ENCODE measurements around the gene CNRIP1.

CNRIP1 gene

GRCh38 chr2:68283419-68283812 lies 36.3 kb downstream of the CNRIP1 start:
- no peak for TF ChIP-seq EZH2phosphoT487 (IDR thresholded peaks at IDR 0.05; ENCODE audit: borderline replicate concordance, low read length)
- TF ChIP-seq CTCF (IDR thresholded peaks at IDR 0.05; ENCODE audit: low read depth, low read length, poor library complexity, severe bottlenecking): no peak
- H3K4me1 ChIP-seq (ENCODE audit: control insufficient read depth, low read length): peaks cover 9% of the 10 kb centered on the region
- H4K20me1 ChIP-seq (ENCODE audit: control insufficient read depth, insufficient read depth, low read depth, low read length): no peaks in the 10 kb centered on the region
- no peak overlapping the region for H3K27ac ChIP-seq (ENCODE audit: low read depth, low read length)
- H3F3A ChIP-seq (ENCODE audit: control insufficient read depth, insufficient read depth): no peaks in the 10 kb centered on the region
- H3K79me2 ChIP-seq (ENCODE audit: control insufficient read depth, low read length): no peaks in the 10 kb centered on the region
- H3K4me2 ChIP-seq (ENCODE audit: low read length): no peak overlapping the region
- no peaks in the 10 kb centered on the region for H3K9me3 ChIP-seq (ENCODE audit: control insufficient read depth, insufficient read depth, low read length)
- peaks cover 5% of the 10 kb centered on the region; the same call in 1 of the 2 replicates for H3K27me3 ChIP-seq (ENCODE audit: control insufficient read depth, low read length)
- no peak overlapping the region for H3K4me3 ChIP-seq (ENCODE audit: low read length)
- no peaks in the 10 kb centered on the region for H3K9me2 ChIP-seq (replicated peaks; ENCODE audit: control insufficient read depth, low read length)
- no peaks in the 10 kb centered on the region for H3K36me3 ChIP-seq (ENCODE audit: control insufficient read depth, low read length)

GRCh38 chr2:68282811-68283418 lies 36.8 kb downstream of the CNRIP1 start:
- H3K9me3 ChIP-seq (ENCODE audit: control insufficient read depth, insufficient read depth, low read length): no peaks in the 10 kb centered on the region

GRCh38 chr2:68280796-68281195 lies 39.0 kb downstream of the CNRIP1 start:
- no peaks in the 10 kb centered on the region for H3F3A ChIP-seq (ENCODE audit: control insufficient read depth, insufficient read depth)
- no peaks in the 10 kb centered on the region for H3K36me3 ChIP-seq (ENCODE audit: control insufficient read depth, low read length)
- H3K27me3 ChIP-seq (ENCODE audit: control insufficient read depth, low read length): no peaks in the 10 kb centered on the region
- no peak overlapping the region for H3K4me3 ChIP-seq (ENCODE audit: low read length)
- H3K79me2 ChIP-seq (ENCODE audit: control insufficient read depth, low read length): no peaks in the 10 kb centered on the region
- H3K9me2 ChIP-seq (replicated peaks; ENCODE audit: control insufficient read depth, low read length): no peaks in the 10 kb centered on the region
- H4K20me1 ChIP-seq (ENCODE audit: control insufficient read depth, insufficient read depth, low read depth, low read length): no peaks in the 10 kb centered on the region
- H3K27ac ChIP-seq (ENCODE audit: low read depth, low read length): no peak overlapping the region
- TF ChIP-seq CTCF (IDR thresholded peaks at IDR 0.05; ENCODE audit: low read depth, low read length, poor library complexity, severe bottlenecking): no peak
- TF ChIP-seq EZH2phosphoT487 (IDR thresholded peaks at IDR 0.05; ENCODE audit: borderline replicate concordance, low read length): no peak
- H3K4me2 ChIP-seq (ENCODE audit: low read length): no peak overlapping the region
- no peaks in the 10 kb centered on the region for H3K9me3 ChIP-seq (ENCODE audit: control insufficient read depth, insufficient read depth, low read length)
- 0 out of 2 replicates have a peak, but pooled peaks cover 3% of the 10 kb centered on the region for H3K4me1 ChIP-seq (ENCODE audit: control insufficient read depth, low read length)

More at GRCh38 chr2:68282811-68283418, 36.8 kb downstream of the CNRIP1 start:
- no peaks in the 10 kb centered on the region for H3K36me3 ChIP-seq (ENCODE audit: control insufficient read depth, low read length)
- no peaks in the 10 kb centered on the region for H3F3A ChIP-seq (ENCODE audit: control insufficient read depth, insufficient read depth)
- no peaks in the 10 kb centered on the region for H3K79me2 ChIP-seq (ENCODE audit: control insufficient read depth, low read length)
- TF ChIP-seq EZH2phosphoT487 (IDR thresholded peaks at IDR 0.05; ENCODE audit: borderline replicate concordance, low read length) (no peak), CTCF (IDR thresholded peaks at IDR 0.05; ENCODE audit: low read depth, low read length, poor library complexity, severe bottlenecking) (peak; percentile 75)
- peaks cover 5% of the 10 kb centered on the region; the same call in 1 of the 2 replicates for H3K27me3 ChIP-seq (ENCODE audit: control insufficient read depth, low read length)
- H3K4me2 ChIP-seq (ENCODE audit: low read length): peak overlapping the region; percentile 24
- peaks cover 4% of the 10 kb centered on the region for H3K4me1 ChIP-seq (ENCODE audit: control insufficient read depth, low read length)
- H3K9me2 ChIP-seq (replicated peaks; ENCODE audit: control insufficient read depth, low read length): no peaks in the 10 kb centered on the region
- H3K4me3 ChIP-seq (ENCODE audit: low read length): no peak overlapping the region
- H4K20me1 ChIP-seq (ENCODE audit: control insufficient read depth, insufficient read depth, low read depth, low read length): no peaks in the 10 kb centered on the region
- no peak overlapping the region for H3K27ac ChIP-seq (ENCODE audit: low read depth, low read length)

Data from DOHH2 (cell line).